Measurements from ENCODE around the gene IKZF4. TPM values are rescaled to one million over a fixed set of nuclear protein-coding genes. Genes with fewer than 3 reads are reported as not detected.
"Not testable (repeated sequence)": the region's sequence is repeated elsewhere in the genome, so short reads cannot be mapped to it uniquely, and the experiment has no call there.

IKZF4 gene
- total RNA-seq, 4 donors from 2014 or later: 2.4 to 5.8 (median 3.4) TPM

GRCh38 chr12:56038022-56038655 lies 17.3 kb downstream of the IKZF4 start:
- intact Hi-C loops (cut with DNase I; ENCODE audit: low total_unique reads): no loop called here
- TF ChIP-seq POLR2A (IDR thresholded peaks at IDR 0.05) (no peak), CTCF (IDR thresholded peaks at IDR 0.05) (no peak)
- no peak overlapping the region for H3K4me3 ChIP-seq (ENCODE audit: low read depth, poor library complexity, severe bottlenecking)
- DNase-seq (ENCODE audit: low spot score in 2 of 2): no peak
- WGBS, 2 donors: 73 to 79% methylated on average over 2 of the region's 2 CpGs

- 100% methylated on average over 1 of the region's 1 CpG for WGBS, 2 donors
- intact Hi-C loops (cut with DNase I; ENCODE audit: low total_unique reads): no loop called here
- DNase-seq (ENCODE audit: low spot score in 2 of 2): no peak
- H3K4me3 ChIP-seq (ENCODE audit: low read depth, poor library complexity, severe bottlenecking): no peak overlapping the region
- TF ChIP-seq CTCF (IDR thresholded peaks at IDR 0.05): no peak
- TF ChIP-seq POLR2A (IDR thresholded peaks at IDR 0.05): no peak
These were observed 19.3 kb downstream of the IKZF4 start for GRCh38 chr12:56040151-56040550.

GRCh38 chr12:56040963-56041551 lies 20.2 kb downstream of the IKZF4 start:
- H3K4me3 ChIP-seq (ENCODE audit: low read depth, poor library complexity, severe bottlenecking): no peak overlapping the region
- DNase-seq (ENCODE audit: low spot score in 2 of 2): no peak
- WGBS, 2 donors: 55 to 62% methylated on average over 14 of the region's 14 CpGs
- no peak for TF ChIP-seq POLR2A (IDR thresholded peaks at IDR 0.05)
- no peak for TF ChIP-seq CTCF (IDR thresholded peaks at IDR 0.05)
- intact Hi-C loops (cut with DNase I; ENCODE audit: low total_unique reads): no loop called here

- DNase-seq (ENCODE audit: low spot score in 2 of 2): peak; percentile 96 to 98
- TF ChIP-seq POLR2A (IDR thresholded peaks at IDR 0.05) (peak in 1 of 2 donors; percentile 91), CTCF (IDR thresholded peaks at IDR 0.05) (no peak)
- intact Hi-C loops (cut with DNase I; ENCODE audit: low total_unique reads): no loop called here
- 1% methylated on average over 50 of the region's 50 CpGs for WGBS, 2 donors
- H3K4me3 ChIP-seq (ENCODE audit: low read depth, poor library complexity, severe bottlenecking): peak within 1 kb of the TSS; percentile 82
These were observed 20.9 kb downstream of the IKZF4 start, which contains the start of gene RPS26 for GRCh38 chr12:56041552-56042429. TSS of gene RPS26 (plus strand) at chr12:56041918. CDS start at chr12:56042167, 249 bp downstream.

- DNase-seq (ENCODE audit: low spot score in 2 of 2); intact Hi-C loops (cut with DNase I; ENCODE audit: low total_unique reads): not testable (repeated sequence)
- 0% methylated on average over 20 of the region's 20 CpGs for WGBS, 2 donors
- peak overlapping the region; percentile 82 for H3K4me3 ChIP-seq (ENCODE audit: low read depth, poor library complexity, severe bottlenecking)
These were observed 21.6 kb downstream of the IKZF4 start for GRCh38 chr12:56042430-56042813.

- WGBS, 2 donors: 38 to 40% methylated on average over 9 of the region's 9 CpGs
- intact Hi-C loops (cut with DNase I; ENCODE audit: low total_unique reads): no loop called here
- no peak for DNase-seq (ENCODE audit: low spot score in 2 of 2)
- H3K4me3 ChIP-seq (ENCODE audit: low read depth, poor library complexity, severe bottlenecking): peak overlapping the region; percentile 82
- TF ChIP-seq POLR2A (IDR thresholded peaks at IDR 0.05) (no peak), CTCF (IDR thresholded peaks at IDR 0.05) (no peak)
These were observed 22.0 kb downstream of the IKZF4 start for GRCh38 chr12:56042843-56043242.

Data from lower leg skin (tissue), 4 donors.